ENCODE data around the gene PACSIN3.

PACSIN3 gene

GRCh38 chr11:47152126-47152952 is 33.9 kb downstream of the PACSIN3 start:
- peak; percentile 24 to 57 (median 48) for DNase-seq

- DNase-seq: no peak
Measured at GRCh38 chr11:47149782-47150181, 36.5 kb downstream of the PACSIN3 start.

DNA sequence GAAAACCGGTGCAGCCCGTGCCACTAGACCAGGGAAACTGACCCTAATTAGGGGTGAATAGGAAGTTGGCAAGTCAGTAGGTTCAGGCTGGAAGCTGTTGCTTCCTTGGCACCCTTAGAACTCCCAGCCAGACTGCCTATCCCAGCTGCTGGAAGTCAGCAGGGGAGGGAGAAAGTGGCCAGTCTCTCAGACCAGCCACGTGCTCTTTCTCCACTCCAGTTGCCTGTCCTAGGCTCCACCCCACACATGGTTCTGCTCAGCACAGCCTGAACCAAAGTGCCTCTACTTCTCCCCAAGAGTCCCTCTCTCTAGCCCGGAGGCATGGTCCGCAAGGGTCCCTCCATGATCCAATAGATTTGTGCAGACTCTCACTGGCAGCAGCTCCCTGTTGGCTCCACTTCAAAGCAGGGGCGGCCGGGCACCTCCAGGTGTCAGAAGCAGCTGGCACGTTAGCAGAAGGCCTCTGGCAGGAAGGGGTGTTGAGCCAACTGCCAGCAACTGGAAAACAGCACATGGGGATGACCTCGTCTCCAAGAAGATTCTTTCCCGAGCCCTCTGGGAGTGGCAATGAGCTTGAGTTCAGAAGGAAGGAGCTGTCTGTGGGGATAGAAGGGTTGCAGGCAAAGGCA is 37.2 kb downstream of the PACSIN3 start:
- peak in 1 of 3 experiments; percentile 41 for DNase-seq

DNA sequence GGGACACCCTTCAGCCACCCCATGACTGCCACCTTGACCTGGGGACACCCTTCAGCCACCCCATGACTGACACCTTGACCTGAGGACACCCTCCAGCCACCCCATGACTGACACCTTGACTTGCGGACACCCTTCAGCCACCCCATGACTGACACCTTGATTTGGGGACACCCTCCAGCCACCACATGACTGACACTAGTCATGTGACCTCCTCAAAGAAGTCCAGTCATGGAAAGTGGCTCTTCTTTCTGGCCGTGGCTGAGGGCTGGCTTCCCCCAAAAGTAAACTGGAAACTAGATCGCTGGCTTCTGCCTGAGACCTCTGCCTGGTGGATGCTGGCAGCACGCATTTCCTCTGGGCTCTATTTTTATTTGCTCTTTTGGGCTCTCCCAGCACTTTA is 38.0 kb downstream of the PACSIN3 start:
- no peak for DNase-seq

DNA sequence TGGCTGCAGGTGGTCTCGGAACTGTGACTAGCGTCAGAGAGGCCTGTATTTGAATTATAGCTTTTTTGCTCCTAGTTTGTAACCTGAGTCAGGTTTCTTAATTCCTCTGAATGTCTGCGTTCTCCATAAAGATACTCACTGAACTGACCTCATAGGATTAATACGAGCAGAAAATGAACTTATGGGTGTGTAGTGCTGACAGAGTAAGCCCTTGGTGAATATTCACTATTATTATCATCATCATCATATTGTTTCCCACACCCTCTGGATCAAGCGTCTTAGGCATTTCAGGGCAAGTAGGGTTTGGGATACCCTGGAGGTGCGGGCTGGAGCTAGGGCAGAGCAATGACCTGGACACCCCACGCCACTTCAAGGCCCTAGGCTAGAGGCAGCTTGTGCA is 38.6 kb downstream of the PACSIN3 start:
- DNase-seq: no peak

DNA sequence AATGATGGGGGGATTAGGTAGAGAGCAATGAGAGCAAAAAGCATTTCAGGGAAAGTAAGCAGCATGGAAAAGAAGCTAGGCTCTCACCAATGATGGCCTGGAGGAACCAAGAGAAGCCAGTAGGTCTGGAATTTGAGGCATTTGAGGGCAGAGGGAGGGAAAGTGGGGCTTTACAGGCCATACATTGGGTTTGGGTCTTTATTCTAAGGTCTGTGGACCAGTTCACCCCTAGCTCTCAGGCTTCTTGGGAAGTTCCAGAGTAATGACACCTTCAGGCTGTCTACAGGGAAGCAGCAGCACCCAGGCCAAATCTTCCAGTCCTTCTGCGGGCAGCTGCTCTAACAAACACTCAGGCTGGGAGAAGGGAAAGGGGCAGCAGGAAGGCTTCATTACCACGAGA is 39.0 kb downstream of the PACSIN3 start:
- DNase-seq: no peak

DNA sequence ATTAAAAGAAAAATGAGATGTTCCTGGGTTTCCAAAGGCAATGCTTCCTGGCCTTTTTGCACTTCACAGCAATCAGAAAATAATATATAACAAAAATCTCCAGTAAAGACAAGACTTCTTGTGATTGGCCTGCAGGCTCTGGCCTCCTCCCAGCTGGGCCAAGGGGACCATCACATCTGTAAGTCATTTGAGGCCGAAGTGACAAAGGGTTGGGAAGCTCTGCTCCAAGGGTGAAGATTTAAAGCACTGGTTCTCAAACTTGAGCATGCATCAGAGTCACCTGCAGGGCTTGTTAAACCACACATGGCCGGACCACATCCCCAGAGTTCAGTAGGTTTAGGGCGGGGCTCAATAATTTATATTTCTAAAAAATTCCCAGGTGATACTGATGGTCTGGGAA is 41.7 kb downstream of the PACSIN3 start:
- DNase-seq: no peak

DNA sequence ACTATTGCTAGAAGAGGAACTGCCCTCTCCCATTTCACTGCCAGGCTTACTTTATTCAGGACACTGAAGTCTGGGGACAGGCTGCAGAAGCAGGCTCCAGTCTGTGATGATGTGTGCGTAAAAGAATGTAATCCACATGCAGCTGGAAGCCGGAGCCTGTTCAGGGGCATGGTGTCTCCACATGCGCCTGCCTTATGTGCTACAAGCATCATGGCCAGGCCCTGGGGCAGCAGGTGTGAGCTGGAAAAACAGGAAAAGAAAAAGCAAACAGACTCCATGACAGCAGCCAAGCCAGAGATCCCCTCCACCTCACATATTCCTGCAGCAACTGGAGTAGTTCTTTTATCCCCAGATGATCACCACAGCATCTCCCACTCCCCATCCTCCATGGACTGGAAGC is 42.9 kb downstream of the PACSIN3 start:
- DNase-seq: peak in 2 of 3 experiments; percentile 55 to 75

GRCh38 chr11:47139878-47140277 is 46.4 kb downstream of the PACSIN3 start:
- no peak for DNase-seq

DNA sequence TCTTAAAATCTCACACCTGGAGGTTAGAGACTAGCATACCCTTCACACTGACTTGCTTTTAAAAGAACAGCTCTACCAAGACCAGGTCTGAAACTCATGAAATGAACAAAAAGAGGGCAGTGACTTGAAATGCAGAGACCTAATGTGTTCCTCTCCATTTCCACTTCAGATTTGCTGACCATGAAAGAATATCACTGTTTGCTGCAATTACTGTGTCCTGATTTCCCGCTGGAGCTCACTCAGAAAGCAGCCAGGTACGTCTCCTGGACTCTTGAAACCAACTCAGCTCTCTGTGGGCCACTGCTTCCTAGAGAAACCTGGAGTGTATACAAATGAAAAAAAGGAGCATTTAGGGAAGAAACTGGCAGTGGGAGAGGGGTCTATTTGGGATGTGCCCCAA is 48.8 kb downstream of the PACSIN3 start:
- peak in 1 of 3 experiments; percentile 86 for DNase-seq

GRCh38 chr11:47136921-47137320 is 49.3 kb downstream of the PACSIN3 start:
- no peak for DNase-seq

DNA sequence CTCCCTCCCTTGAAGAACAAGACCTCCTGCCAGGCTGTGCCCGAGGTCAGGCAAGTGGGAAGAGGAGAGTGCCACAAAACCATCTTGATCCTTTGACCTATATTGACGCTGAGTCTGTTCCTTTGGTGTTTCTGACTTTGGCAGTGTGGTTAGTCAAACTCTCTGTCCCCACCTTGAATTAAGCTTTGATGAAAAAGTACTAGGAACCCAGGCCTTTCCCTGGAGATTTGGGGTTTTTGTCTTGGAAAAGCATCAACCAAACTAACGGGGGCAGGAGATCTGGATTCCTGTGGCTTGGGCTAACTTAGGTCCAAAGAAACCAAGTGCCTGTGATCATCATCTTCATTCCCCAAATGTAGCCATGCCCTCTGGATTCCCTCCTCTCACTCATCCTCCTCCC is 49.9 kb downstream of the PACSIN3 start:
- no peak for DNase-seq

GRCh38 chr11:47132981-47133380 is 53.3 kb downstream of the PACSIN3 start:
- DNase-seq: no peak

- no peak for DNase-seq
Measured at GRCh38 chr11:47132490-47132889, 53.7 kb downstream of the PACSIN3 start.

DNA sequence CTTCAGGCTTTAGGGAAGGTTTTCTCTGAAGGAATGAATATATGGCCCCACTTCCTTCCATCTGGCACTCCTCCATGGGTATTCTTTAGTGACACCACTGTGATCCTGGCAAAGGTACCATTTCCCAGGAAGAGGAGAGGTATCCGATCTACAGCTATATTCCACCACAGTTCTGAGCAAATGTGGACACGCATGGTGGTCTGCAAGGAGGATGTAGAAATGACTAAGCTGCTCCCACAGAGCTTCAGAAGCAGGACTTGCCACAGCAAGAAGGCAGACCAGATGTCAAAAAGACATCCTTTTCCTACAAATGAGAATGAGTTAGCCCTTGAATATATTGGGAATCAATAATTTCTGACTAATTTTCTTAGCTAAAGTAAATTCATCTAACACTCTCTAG is 55.1 kb downstream of the PACSIN3 start:
- no peak for DNase-seq

DNA sequence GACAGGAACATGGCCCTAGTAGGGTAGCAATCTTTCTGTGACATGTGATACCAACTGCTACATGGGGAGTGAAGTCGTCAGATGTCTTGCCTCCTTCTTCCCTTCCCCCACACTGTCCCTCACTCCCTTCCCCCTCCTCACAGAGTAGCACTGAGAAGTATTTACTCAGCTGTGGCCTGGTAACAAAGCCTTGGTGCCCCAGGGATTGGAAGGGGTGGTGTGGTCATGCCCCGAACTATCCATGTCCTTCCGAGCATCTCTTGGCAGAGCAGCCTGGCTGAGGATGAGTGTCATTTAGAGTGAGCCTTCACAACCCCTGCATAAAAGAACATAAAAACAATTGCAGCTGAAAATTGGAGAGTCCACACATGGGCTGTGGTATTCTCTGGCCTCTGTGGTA is 55.7 kb downstream of the PACSIN3 start:
- DNase-seq: peak; percentile 76 to 95 (median 91)
